Kidney epithelial cell (primary cell): ENCODE results near the gene XDH. TPM values are rescaled to one million over a fixed set of nuclear protein-coding genes. Genes with fewer than 3 reads are reported as not detected.
A peak's percentile ranks its signal among the peaks of the same experiment; 100 is the strongest.

ENCODE experiments used
- DNase-seq: peaks from one replicate; pipeline ENCODE4 v3.0.0-alpha.2; 2010; ENCODE audit warnings: low read depth
- H3K27me3 ChIP-seq: 2 replicates; pipeline ENCODE4 v1.6.0; 2011; ENCODE audit warnings: low read length; ENCODE audit not compliant: control insufficient read depth, insufficient read depth
- H3K36me3 ChIP-seq: 2 replicates; pipeline ENCODE4 v1.5.1; 2011; ENCODE audit warnings: low read length; ENCODE audit not compliant: control insufficient read depth, insufficient read depth
- H3K4me3 ChIP-seq: 2 replicates; pipeline ENCODE4 v1.5.1; 2011; ENCODE audit warnings: low read depth, mild to moderate bottlenecking, control low read depth, low read length
- CTCF ChIP-seq: IDR thresholded peaks from 2 replicates; pipeline ENCODE4 v1.5.1; 2011; ENCODE audit warnings: mild to moderate bottlenecking, moderate library complexity, low read length, control low read depth, inconsistent platforms; ENCODE audit not compliant: insufficient read depth, poor library complexity, severe bottlenecking
- total RNA-seq: library from RNA; depleted of rRNA; stranded (reverse); fragments of >200 nt; gene quantifications from 2 replicates; pipeline ENCODE4 v1.2.3, GENCODE V29; 2015

Gene XDH
- total RNA-seq, 1 donor from 2014 or later = 4.4 TPM

GRCh38 chr2:31363956-31364750 lies 50.4 kb downstream of the XDH start:
- Histone ChIP-seq H3K36me3 (no peaks in the 10 kb centered on the region), H3K27me3 (no peaks in the 10 kb centered on the region), H3K4me3 (no peak overlapping the region)
- no peak for TF ChIP-seq CTCF
- DNase-seq = no peak

- TF ChIP-seq CTCF = no peak
Observed at GRCh38 chr2:31362581-31362980, 52.0 kb downstream of the XDH start.

GRCh38 chr2:31359229-31359628 lies 55.3 kb downstream of the XDH start:
- no peak for TF ChIP-seq CTCF
- Histone ChIP-seq H3K36me3 (no peaks in the 10 kb centered on the region), H3K4me3 (no peak overlapping the region), H3K27me3 (no peaks in the 10 kb centered on the region)
- no peak for DNase-seq

More at GRCh38 chr2:31362581-31362980, 52.0 kb downstream of the XDH start:
- no peaks in the 10 kb centered on the region for H3K36me3 ChIP-seq
- DNase-seq = no peak
- no peak overlapping the region for H3K4me3 ChIP-seq
- no peaks in the 10 kb centered on the region for H3K27me3 ChIP-seq

- no peak for DNase-seq
Observed at GRCh38 chr2:31354837-31355236, 59.7 kb downstream of the XDH start.

GRCh38 chr2:31353179-31353578 lies 61.4 kb downstream of the XDH start:
- Histone ChIP-seq H3K4me3 (no peak overlapping the region), H3K27me3 (no peaks in the 10 kb centered on the region), H3K36me3 (no peaks in the 10 kb centered on the region)
- no peak for DNase-seq
- no peak for TF ChIP-seq CTCF

More at GRCh38 chr2:31354837-31355236, 59.7 kb downstream of the XDH start:
- Histone ChIP-seq H3K4me3 (no peak overlapping the region), H3K27me3 (no peaks in the 10 kb centered on the region), H3K36me3 (no peaks in the 10 kb centered on the region)
- TF ChIP-seq CTCF = peak; percentile 38

- Histone ChIP-seq H3K27me3 (no peaks in the 10 kb centered on the region), H3K4me3 (no peak overlapping the region), H3K36me3 (no peaks in the 10 kb centered on the region)
- no peak for DNase-seq
- no peak for TF ChIP-seq CTCF
Observed at GRCh38 chr2:31349684-31350083, 64.9 kb downstream of the XDH start.
